HCT116 (cell line): ENCODE measurements around the gene SLC35B2. TPM values are rescaled to one million over a fixed set of nuclear protein-coding genes. Genes with fewer than 3 reads are reported as not detected.
A peak's percentile ranks its signal among the peaks of the same experiment; 100 is the strongest.

Experiments
- ATAC-seq: fragments of 200-7000 bp; cut with Tn5 transposase; 2 replicates; pipeline ENCODE4 v1.9.1; 2020; ENCODE audit warnings: mild to moderate bottlenecking, moderate library complexity
- BruUV-seq: library from RNA; stranded (reverse); fragments of 400-500 nt; replicated peaks from 2 replicates; lab custom pipeline; 2021; lab: Mats Ljungman, UMichigan
- CTCF ChIA-PET: fragments of 300-600 bp; sonication (Branson Sonifier 250); formaldehyde crosslinking; loops from one replicate; lab custom pipeline; 2021; ENCODE audit warnings: antibody characterized with exemption; lab: Charles Lee
- POLR2A ChIA-PET: fragments of 300-600, 350-600 bp; sonication (Branson Sonifier 250); formaldehyde crosslinking; loops from one replicate; lab custom pipeline; 2021; ENCODE audit warnings: antibody characterized with exemption; lab: Charles Lee
- RAD21 ChIA-PET, 2 experiments: fragments of 300-600 bp; sonication (Branson Sonifier 250); formaldehyde crosslinking; loops; one replicate each; lab custom pipeline; 2023; ENCODE audit warnings: low total read pairs in 2 of 2; ENCODE audit not compliant: uncharacterized antibody in 2 of 2, unreplicated experiment in 2 of 2, low non-redundant PET in 1 of 2; lab: Charles Lee
- DNase-seq: peaks from one replicate; pipeline ENCODE4 v3.0.0-alpha.2; 2010; ENCODE audit warnings: low read depth, low spot score
- H2AFZ ChIP-seq: fragments of 200-600 bp; shearing (Covaris generic), sonication (generic); 2 replicates; pipeline ENCODE4 v1.6.1; 2017; ENCODE audit warnings: low read depth, mixed run types, mixed read lengths, antibody characterized with exemption, low read length; ENCODE audit not compliant: poor library complexity, severe bottlenecking
- H3K27ac ChIP-seq: 2 replicates; pipeline ENCODE4 v1.5.1; 2012; ENCODE audit warnings: low read depth, low read length
- H3K27me3 ChIP-seq: fragments of 200-600 bp; sonication (generic); 2 replicates; pipeline ENCODE4 v1.6.1; 2016; ENCODE audit warnings: mixed run types, low read length, mixed read lengths; ENCODE audit not compliant: insufficient read depth
- H3K36me3 ChIP-seq, 2 experiments: fragments of 200-500 bp in 1 of 2; fragments of 200-600 bp in 1 of 2; sonication (Bioruptor generic) in 1 of 2; sonication (generic) in 1 of 2; 2 replicates each; pipeline versions ENCODE4 v1.5.1 to v1.6.1; 2014 to 2016; ENCODE audit warnings: low read length in 2 of 2, inconsistent platforms in 1 of 2, mixed read lengths in 1 of 2, mixed run types in 1 of 2; ENCODE audit not compliant: insufficient read depth in 2 of 2, control insufficient read depth in 1 of 2
- H3K4me1 ChIP-seq, 2 experiments: fragments of 200-600 bp in 1 of 2; sonication (generic) in 1 of 2; 2 replicates each; pipeline versions ENCODE4 v1.5.1 to v1.6.1; 2012 to 2017; ENCODE audit warnings: low read length in 2 of 2, inconsistent platforms in 1 of 2, mild to moderate bottlenecking in 1 of 2, mixed read lengths in 1 of 2, mixed run types in 1 of 2, moderate library complexity in 1 of 2; ENCODE audit not compliant: insufficient read depth in 2 of 2, control insufficient read depth in 1 of 2
- H3K4me2 ChIP-seq: fragments of 200-600 bp; sonication (generic); 2 replicates; pipeline ENCODE4 v1.6.1; 2017; ENCODE audit warnings: mixed run types, low read length, mixed read lengths
- H3K4me3 ChIP-seq, 2 experiments: fragments of 200-600 bp in 1 of 2; sonication (generic) in 1 of 2; replicated peaks in 1 of 2; 2 replicates each; pipeline ENCODE4 v1.5.1; 2011 to 2016; ENCODE audit warnings: low read length in 2 of 2, control low read depth in 1 of 2, low read depth in 1 of 2, mild to moderate bottlenecking in 1 of 2, mixed read lengths in 1 of 2, mixed run types in 1 of 2
- H3K79me2 ChIP-seq: fragments of 200-600 bp; sonication (generic); 2 replicates; pipeline ENCODE4 v1.6.1; 2017; ENCODE audit warnings: mild to moderate bottlenecking, mixed run types, low read length, moderate library complexity, mixed read lengths; ENCODE audit not compliant: insufficient read depth
- H3K9ac ChIP-seq: fragments of 200-600 bp; sonication (generic); 2 replicates; pipeline ENCODE4 v1.6.1; 2016; ENCODE audit warnings: low read length, mixed read lengths
- H3K9me2 ChIP-seq: fragments of 200-600 bp; sonication (generic), shearing (Covaris generic); 2 replicates; pipeline ENCODE4 v1.6.1; 2017; ENCODE audit warnings: mixed run types, mild to moderate bottlenecking, moderate library complexity; ENCODE audit not compliant: insufficient read depth
- H3K9me3 ChIP-seq, 2 experiments: fragments of 200-500 bp in 1 of 2; fragments of 200-600 bp in 1 of 2; sonication (Bioruptor generic) in 1 of 2; sonication (generic) in 1 of 2; 2 replicates each; pipeline ENCODE4 v1.6.1; 2014 to 2017; ENCODE audit warnings: low read length in 2 of 2, mixed read lengths in 2 of 2, inconsistent platforms in 1 of 2, low read depth in 1 of 2, mild to moderate bottlenecking in 1 of 2, mixed run types in 1 of 2, moderate library complexity in 1 of 2; ENCODE audit not compliant: control insufficient read depth in 1 of 2, insufficient read depth in 1 of 2
- H4K20me1 ChIP-seq: fragments of 200-600 bp; sonication (generic), shearing (Covaris generic); 2 replicates; pipeline ENCODE4 v1.6.1; 2017; ENCODE audit warnings: mixed run types, mild to moderate bottlenecking, moderate library complexity; ENCODE audit not compliant: insufficient read depth
- ATF3 ChIP-seq: IDR thresholded peaks from 2 replicates; pipeline ENCODE4 v1.6.1; 2012
- EGR1 ChIP-seq: IDR thresholded peaks from 2 replicates; pipeline ENCODE4 v1.6.1; 2012; ENCODE audit warnings: low read depth
- POLR2A ChIP-seq: IDR thresholded peaks from 2 replicates; pipeline ENCODE4 v1.7.0; 2011; ENCODE audit warnings: borderline replicate concordance; ENCODE audit not compliant: insufficient read depth, insufficient read length; ENCODE audit errors: extremely low read depth
- RAD21 ChIP-seq: IDR thresholded peaks from 2 replicates; pipeline ENCODE4 v1.6.1; 2012; ENCODE audit warnings: low read depth, mild to moderate bottlenecking
- SP1 ChIP-seq: IDR thresholded peaks from 2 replicates; pipeline ENCODE4 v1.6.1; 2012; ENCODE audit warnings: low read depth
- ZFX ChIP-seq: fragments of 450-650 bp; IDR thresholded peaks from 2 replicates; pipeline ENCODE4 v1.6.1; 2017
- ZNF274 ChIP-seq: fragments of 200-500 bp; sonication (Bioruptor generic); IDR thresholded peaks from 2 replicates; pipeline ENCODE4 v1.6.1; 2014; ENCODE audit warnings: mild to moderate bottlenecking, low read depth, low read length, inconsistent platforms
- intact Hi-C: fragments of 100-400 bp; cut with micrococcal nuclease; formaldehyde crosslinking; loops from 2 replicates; pipeline ENCODE4 v1.10.0; 2022
- total RNA-seq: library from RNA; stranded (reverse); gene quantifications from one replicate; pipeline ENCODE4 v1.2.1, GENCODE V29; 2021; ENCODE audit not compliant: unreplicated experiment
- TF ChIP-seq, protein P1 (sequence below): IDR thresholded peaks from 2 replicates; pipeline ENCODE4 v1.6.1; 2012

The SLC35B2 gene
- total RNA-seq, 1 experiment from 2014 or later, result 50.5 TPM

- no peak for TF ChIP-seq POLR2A
- TF ChIP-seq, protein P1, sequence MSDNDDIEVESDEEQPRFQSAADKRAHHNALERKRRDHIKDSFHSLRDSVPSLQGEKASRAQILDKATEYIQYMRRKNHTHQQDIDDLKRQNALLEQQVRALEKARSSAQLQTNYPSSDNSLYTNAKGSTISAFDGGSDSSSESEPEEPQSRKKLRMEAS, result peak; percentile 41; the same call in 1 of the 2 replicates
- no peak for TF ChIP-seq ZFX
- Histone ChIP-seq H3K9ac (peak overlapping the region; percentile 88), H3K4me3 (peak overlapping the region; percentile 88 to 92), H3K9me3 (no peaks in the 10 kb centered on the region), H4K20me1 (no peaks in the 10 kb centered on the region), H3K4me2 (peak overlapping the region; percentile 99), H3K27me3 (no peaks in the 10 kb centered on the region), H3K27ac (peak overlapping the region; percentile 79), H3K9me2 (no peaks in the 10 kb centered on the region), H3K79me2 (peaks cover 25% of the 10 kb centered on the region; the same call in 1 of the 2 replicates), H3K36me3 (peaks cover 2 to 10% of the 10 kb centered on the region in 2 experiments; a peak in 2 of 4 replicates), H2AFZ (no peak overlapping the region), H3K4me1 (peaks cover 7 to 26% of the 10 kb centered on the region in 2 experiments)
- RAD21 ChIA-PET, result no interaction called here
- TSS peak; percentile 75 for BruUV-seq
- POLR2A ChIA-PET, result interaction anchor here (0.7 to 1.6 kb wide), 2 partner anchors 8 to 10 kb away, joined by 3 read pairs; no protein-coding TSS in a partner anchor
- intact Hi-C loops, result loop anchor here (5.0 kb wide), 1 partner anchor 193 kb away; no protein-coding TSS in a partner anchor
- CTCF ChIA-PET, result interaction anchor here (1.1 to 1.5 kb wide), 3 partner anchors 9 to 168 kb away, joined by 3 to 5 read pairs (median 3); no protein-coding TSS in a partner anchor
- no peak for ATAC-seq
- no peak for DNase-seq
Observed at GRCh38 chr6:44264154-44265006, 7.1 kb upstream of the SLC35B2 start.

GRCh38 chr6:44263354-44264100, 6.2 kb upstream of the SLC35B2 start:
- ChIA-PET CTCF (interaction anchor here (1.3 to 1.5 kb wide), 2 partner anchors 91 to 167 kb away, joined by 3 to 5 read pairs; no protein-coding TSS in a partner anchor), POLR2A (interaction anchor here (1.6 kb wide), 1 partner anchor 9 kb away, joined by 3 read pairs; no protein-coding TSS in a partner anchor), RAD21 (no interaction called here)
- Histone ChIP-seq H3K79me2 (peaks cover 25% of the 10 kb centered on the region; the same call in 1 of the 2 replicates), H3K9me3 (no peaks in the 10 kb centered on the region), H3K36me3 (peaks cover 4 to 10% of the 10 kb centered on the region in 2 experiments; a peak in 2 of 4 replicates), H3K4me1 (peaks cover 7 to 26% of the 10 kb centered on the region in 2 experiments), H3K4me2 (peak overlapping the region; percentile 99), H3K4me3 (peak overlapping the region; percentile 88 to 92; a peak in 1 of 4 replicates), H3K27ac (no peak overlapping the region), H3K27me3 (no peaks in the 10 kb centered on the region), H3K9me2 (no peaks in the 10 kb centered on the region), H3K9ac (no peak overlapping the region; the same call in 1 of the 2 replicates), H2AFZ (no peak overlapping the region), H4K20me1 (no peaks in the 10 kb centered on the region)
- TF ChIP-seq RAD21 (no peak), ZNF274 (no peak), ATF3 (no peak), SP1 (no peak), EGR1 (no peak), POLR2A (no peak)
- intact Hi-C loops, result no loop called here
- no TSS peak for BruUV-seq
- ATAC-seq (no peak), DNase-seq (no peak)
